Measurements from ENCODE around the gene NEK6. TPM values are rescaled to one million over a fixed set of nuclear protein-coding genes. Genes with fewer than 3 reads are reported as not detected.

NEK6 gene
- total RNA-seq, 4 donors from 2014 or later: 2.0 to 15.3 (median 7.3) TPM

DNA sequence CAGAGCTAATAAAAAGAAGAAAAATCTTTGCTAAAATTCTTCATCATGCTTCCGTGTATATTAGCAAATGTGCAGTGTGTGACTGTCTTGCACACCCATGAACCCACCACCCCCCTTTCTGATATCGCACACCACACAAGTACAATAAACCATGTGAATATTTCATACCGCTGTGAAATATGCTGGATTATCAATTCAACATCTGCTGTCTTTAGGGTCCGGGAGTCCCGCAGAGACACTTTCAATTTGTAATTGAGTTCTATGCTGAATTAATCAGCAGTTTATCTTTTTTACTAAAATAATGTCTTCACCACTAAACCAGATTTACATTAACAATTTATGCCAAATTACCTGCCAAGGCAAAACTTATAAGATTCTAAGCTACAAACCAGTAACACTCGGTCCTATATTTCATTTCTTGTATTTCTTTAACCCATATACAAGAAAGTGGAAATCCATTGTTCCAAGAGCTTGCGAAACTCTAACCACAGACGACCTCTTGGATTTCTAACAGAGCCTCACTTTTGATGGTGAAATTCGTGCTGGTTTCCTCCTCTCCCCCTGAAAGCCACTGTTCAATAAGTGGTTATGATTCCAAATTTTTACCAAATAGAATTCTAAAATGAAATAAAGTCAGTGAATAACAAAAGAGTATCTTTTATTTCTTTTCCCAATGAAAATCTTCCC, 113.3 kb downstream of the NEK6 start:
- 70 to 76% methylated on average over 9 of the region's 9 CpGs for WGBS, 2 donors
- no peaks in the 10 kb centered on the region for H3K27me3 ChIP-seq
- no peaks in the 10 kb centered on the region for H3K9me3 ChIP-seq
- peaks cover 0 to 9% (median 0%) of the 10 kb centered on the region in 3 donors for H3K4me1 ChIP-seq
- H3K27ac ChIP-seq: no peak overlapping the region
- peaks cover 0 to 35% (median 0%) of the 10 kb centered on the region in 3 donors for H3K36me3 ChIP-seq
- no peak overlapping the region for H3K4me3 ChIP-seq
- TF ChIP-seq POLR2A (IDR thresholded peaks at IDR 0.05): no peak
- TF ChIP-seq, protein P1, sequence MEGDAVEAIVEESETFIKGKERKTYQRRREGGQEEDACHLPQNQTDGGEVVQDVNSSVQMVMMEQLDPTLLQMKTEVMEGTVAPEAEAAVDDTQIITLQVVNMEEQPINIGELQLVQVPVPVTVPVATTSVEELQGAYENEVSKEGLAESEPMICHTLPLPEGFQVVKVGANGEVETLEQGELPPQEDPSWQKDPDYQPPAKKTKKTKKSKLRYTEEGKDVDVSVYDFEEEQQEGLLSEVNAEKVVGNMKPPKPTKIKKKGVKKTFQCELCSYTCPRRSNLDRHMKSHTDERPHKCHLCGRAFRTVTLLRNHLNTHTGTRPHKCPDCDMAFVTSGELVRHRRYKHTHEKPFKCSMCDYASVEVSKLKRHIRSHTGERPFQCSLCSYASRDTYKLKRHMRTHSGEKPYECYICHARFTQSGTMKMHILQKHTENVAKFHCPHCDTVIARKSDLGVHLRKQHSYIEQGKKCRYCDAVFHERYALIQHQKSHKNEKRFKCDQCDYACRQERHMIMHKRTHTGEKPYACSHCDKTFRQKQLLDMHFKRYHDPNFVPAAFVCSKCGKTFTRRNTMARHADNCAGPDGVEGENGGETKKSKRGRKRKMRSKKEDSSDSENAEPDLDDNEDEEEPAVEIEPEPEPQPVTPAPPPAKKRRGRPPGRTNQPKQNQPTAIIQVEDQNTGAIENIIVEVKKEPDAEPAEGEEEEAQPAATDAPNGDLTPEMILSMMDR (IDR thresholded peaks at IDR 0.05): no peak
- intact Hi-C loops (cut with DNase I): no loop called here
- no peak for DNase-seq

DNA sequence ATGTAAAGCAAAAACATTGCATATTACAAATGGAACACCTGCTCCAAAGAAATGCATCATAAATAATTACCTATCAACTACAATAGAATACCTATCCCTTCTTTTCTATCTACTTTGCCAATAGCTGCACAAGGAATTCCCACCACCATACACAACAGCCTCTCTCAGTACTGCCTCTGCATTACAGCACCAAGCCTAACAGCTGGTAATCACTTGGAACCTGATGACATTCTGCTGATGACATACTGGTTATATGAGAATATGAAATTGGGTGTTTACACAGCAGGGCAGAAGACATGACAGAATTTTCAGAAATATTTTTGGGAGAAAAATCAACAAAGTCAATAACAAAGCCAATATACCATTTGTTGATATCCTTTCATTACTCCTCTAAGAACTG, 114.3 kb downstream of the NEK6 start:
- H3K9me3 ChIP-seq: no peaks in the 10 kb centered on the region
- H3K4me3 ChIP-seq: no peak overlapping the region
- no peak for DNase-seq
- TF ChIP-seq POLR2A (IDR thresholded peaks at IDR 0.05): no peak
- TF ChIP-seq, protein P1 (IDR thresholded peaks at IDR 0.05): no peak
- H3K36me3 ChIP-seq: peaks cover 0 to 30% (median 0%) of the 10 kb centered on the region in 3 donors
- H3K27ac ChIP-seq: no peak overlapping the region
- H3K4me1 ChIP-seq: peaks cover 0 to 3% (median 0%) of the 10 kb centered on the region in 3 donors
- H3K27me3 ChIP-seq: no peaks in the 10 kb centered on the region
- intact Hi-C loops (cut with DNase I): no loop called here

GRCh38 chr9:124373386-124373785, 115.6 kb downstream of the NEK6 start:
- Histone ChIP-seq H3K36me3 (peaks cover 0 to 27% (median 0%) of the 10 kb centered on the region in 3 donors), H3K4me1 (peaks cover 0 to 10% (median 3%) of the 10 kb centered on the region in 3 donors), H3K27ac (no peak overlapping the region), H3K9me3 (no peaks in the 10 kb centered on the region), H3K27me3 (no peaks in the 10 kb centered on the region), H3K4me3 (no peak overlapping the region)
- intact Hi-C loops (cut with DNase I): no loop called here
- 64 to 78% methylated on average over 4 of the region's 4 CpGs for WGBS, 2 donors
- TF ChIP-seq, protein P1 (IDR thresholded peaks at IDR 0.05): no peak
- DNase-seq: no peak

- WGBS, 2 donors: 83 to 94% methylated on average over 1 of the region's 1 CpG
- H3K27me3 ChIP-seq: no peaks in the 10 kb centered on the region
- peaks cover 0 to 10% (median 3%) of the 10 kb centered on the region in 3 donors for H3K4me1 ChIP-seq
- no peak overlapping the region for H3K27ac ChIP-seq
- H3K36me3 ChIP-seq: peaks cover 0 to 27% (median 0%) of the 10 kb centered on the region in 3 donors
- DNase-seq: no peak
- no peak overlapping the region for H3K4me3 ChIP-seq
- intact Hi-C loops (cut with DNase I): no loop called here
- H3K9me3 ChIP-seq: no peaks in the 10 kb centered on the region
- no peak for TF ChIP-seq POLR2A (IDR thresholded peaks at IDR 0.05)
- TF ChIP-seq, protein P1 (IDR thresholded peaks at IDR 0.05): no peak
These were observed 116.1 kb downstream of the NEK6 start for GRCh38 chr9:124373851-124374250.

DNA sequence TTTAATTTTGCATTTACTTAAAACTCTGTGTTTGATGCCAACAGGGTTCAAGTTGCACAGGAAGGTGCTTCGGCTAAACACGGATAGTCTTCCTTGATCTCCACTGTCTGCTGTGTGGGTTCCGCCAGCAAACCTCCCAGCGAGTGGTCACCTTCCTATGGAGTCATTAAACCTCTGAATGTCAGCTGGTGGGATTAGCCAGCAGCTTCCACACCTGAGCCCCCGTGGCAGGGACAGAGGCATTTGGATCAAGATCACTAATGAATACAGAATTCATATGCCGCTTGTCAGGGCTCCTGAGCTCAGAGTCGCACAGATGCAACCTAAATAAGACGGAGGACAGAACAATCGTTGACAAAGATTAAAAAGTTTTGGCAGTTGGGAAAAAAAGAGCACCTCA, 118.0 kb downstream of the NEK6 start:
- TF ChIP-seq POLR2A (IDR thresholded peaks at IDR 0.05): no peak
- TF ChIP-seq, protein P1 (IDR thresholded peaks at IDR 0.05): no peak
- Histone ChIP-seq H3K27ac (no peak overlapping the region), H3K36me3 (peaks cover 0 to 44% (median 0%) of the 10 kb centered on the region in 3 donors), H3K4me1 (peaks cover 0 to 10% (median 3%) of the 10 kb centered on the region in 3 donors), H3K9me3 (no peaks in the 10 kb centered on the region), H3K4me3 (no peak overlapping the region), H3K27me3 (no peaks in the 10 kb centered on the region)
- intact Hi-C loops (cut with DNase I): no loop called here
- no peak for DNase-seq
- 81 to 88% methylated on average over 9 of the region's 9 CpGs for WGBS, 2 donors

Measured in esophagus squamous epithelium (tissue), 5 donors.